GM10266 (cell line): Measurements from ENCODE around the gene IREB2.

Source experiments
- DNase-seq: peaks from one replicate; pipeline ENCODE4 v3.0.0; 2012; ENCODE audit errors: extremely low spot score
- TF ChIP-seq, protein P1 (sequence below): IDR thresholded peaks from 2 replicates; pipeline ENCODE4 v1.5.1; 2012; ENCODE audit warnings: mild to moderate bottlenecking, low read depth; ENCODE audit not compliant: control insufficient read depth, insufficient read depth; ENCODE audit errors: missing control alignments

IREB2 gene

DNA sequence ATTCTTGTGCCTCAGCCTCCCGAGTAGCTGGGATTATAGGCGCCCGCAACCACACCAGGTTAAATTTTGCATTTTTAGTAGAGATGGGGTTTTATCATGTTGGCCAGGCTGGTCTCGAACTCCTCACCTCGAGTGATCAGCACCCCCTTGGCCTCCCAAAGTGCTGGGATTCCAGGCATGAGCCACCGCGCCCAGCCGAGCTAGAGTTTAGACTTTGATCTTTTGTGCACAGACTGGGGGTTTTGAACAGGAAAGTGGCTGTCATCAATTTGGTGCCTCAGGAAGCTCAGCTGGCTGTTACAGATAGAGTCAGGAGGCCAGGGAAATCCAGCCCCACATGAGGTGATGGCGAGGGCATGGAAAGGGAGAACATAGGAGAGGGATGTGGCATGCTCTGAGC, 19.3 kb upstream of the IREB2 start:
- DNase-seq, result no peak
- TF ChIP-seq, protein P1, sequence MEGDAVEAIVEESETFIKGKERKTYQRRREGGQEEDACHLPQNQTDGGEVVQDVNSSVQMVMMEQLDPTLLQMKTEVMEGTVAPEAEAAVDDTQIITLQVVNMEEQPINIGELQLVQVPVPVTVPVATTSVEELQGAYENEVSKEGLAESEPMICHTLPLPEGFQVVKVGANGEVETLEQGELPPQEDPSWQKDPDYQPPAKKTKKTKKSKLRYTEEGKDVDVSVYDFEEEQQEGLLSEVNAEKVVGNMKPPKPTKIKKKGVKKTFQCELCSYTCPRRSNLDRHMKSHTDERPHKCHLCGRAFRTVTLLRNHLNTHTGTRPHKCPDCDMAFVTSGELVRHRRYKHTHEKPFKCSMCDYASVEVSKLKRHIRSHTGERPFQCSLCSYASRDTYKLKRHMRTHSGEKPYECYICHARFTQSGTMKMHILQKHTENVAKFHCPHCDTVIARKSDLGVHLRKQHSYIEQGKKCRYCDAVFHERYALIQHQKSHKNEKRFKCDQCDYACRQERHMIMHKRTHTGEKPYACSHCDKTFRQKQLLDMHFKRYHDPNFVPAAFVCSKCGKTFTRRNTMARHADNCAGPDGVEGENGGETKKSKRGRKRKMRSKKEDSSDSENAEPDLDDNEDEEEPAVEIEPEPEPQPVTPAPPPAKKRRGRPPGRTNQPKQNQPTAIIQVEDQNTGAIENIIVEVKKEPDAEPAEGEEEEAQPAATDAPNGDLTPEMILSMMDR, result no peak

DNA sequence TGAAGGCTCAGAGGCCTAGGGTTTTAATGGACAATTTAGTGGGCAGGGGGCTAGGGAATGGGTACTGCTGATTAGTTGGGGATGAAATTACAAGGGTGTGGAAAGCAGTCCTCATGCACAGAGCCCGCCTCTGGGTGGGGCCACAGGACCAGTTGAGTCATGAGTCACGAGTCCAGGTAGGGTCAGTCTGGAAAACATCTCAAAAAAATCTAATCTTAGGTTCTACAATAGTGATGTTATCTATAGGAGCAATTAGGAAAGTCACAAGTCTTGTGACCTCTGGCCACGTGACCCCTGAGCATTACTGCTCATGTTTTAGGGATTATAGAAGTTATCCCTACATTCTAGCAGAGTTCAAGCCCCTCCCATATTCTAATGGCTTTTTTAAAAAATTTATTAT, 18.6 kb upstream of the IREB2 start:
- DNase-seq, result no peak
- TF ChIP-seq, protein P1, result no peak

DNA sequence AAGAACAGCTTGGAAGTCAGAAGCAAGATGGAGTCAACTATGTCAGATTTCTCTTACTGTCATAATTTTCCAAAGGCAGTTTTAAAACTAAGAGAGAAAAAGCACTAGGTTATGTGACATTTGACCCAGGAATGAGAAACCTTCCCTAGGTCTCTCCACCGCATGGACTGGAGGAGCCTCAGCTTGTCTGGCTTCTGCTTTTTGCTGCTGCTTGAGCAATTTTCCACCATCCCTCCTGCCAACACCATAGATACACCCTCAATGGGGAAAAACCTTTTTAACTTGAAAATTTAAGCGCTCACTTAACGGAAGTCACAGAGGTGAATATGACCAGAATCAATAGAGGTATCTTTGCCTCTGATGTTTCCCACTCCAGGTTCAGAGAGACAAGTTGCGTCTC, 17.8 kb upstream of the IREB2 start:
- TF ChIP-seq, protein P1, result no peak
- DNase-seq, result no peak

- TF ChIP-seq, protein P1, result no peak
- DNase-seq, result no peak
Observed at GRCh38 chr15:78420766-78421165, 17.2 kb upstream of the IREB2 start.

DNA sequence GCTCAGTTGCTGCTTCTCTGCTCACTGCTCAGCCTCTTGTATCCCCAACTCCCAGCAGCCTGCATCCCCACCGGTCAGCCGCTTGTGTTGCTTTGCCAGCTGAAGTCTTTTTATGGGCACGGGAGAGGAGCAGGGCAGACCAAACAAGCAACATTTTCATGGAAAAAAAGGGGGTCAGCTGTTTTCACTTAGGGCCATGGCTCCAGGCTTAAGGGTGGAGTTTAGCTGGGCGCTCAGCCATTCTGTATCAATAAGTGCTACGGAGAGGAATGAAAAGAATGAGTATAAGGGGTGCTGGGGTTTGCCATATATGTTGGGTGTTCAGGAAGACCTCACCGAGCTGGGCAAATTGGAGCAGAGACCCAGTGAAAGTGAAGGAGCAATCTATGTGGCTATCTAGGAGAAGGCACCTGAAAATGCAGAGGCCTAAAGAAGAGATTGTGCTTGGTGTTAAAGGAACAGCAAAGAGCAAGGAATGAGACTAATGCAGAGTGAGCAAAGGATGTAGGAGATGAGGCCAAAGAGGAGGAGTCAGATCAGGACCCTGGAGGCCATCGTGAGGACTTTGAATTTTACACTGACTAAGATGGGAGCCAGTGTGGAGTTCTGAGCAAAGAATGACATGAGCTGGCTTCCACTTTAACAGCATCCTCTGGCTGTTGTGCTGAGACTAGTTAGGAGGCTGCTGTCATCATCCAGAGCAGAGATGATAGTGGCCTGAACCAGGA, 16.6 kb upstream of the IREB2 start:
- DNase-seq, result no peak
- TF ChIP-seq, protein P1, result no peak

- TF ChIP-seq, protein P1, result peak; percentile 93
- peak; percentile 74 for DNase-seq
Observed at GRCh38 chr15:78422571-78423340, 15.3 kb upstream of the IREB2 start.

- DNase-seq, result no peak
- TF ChIP-seq, protein P1, result no peak
Observed at GRCh38 chr15:78424673-78425072, 13.3 kb upstream of the IREB2 start.
